ENCODE results near the gene CNIH3. TPM values are rescaled to one million over a fixed set of nuclear protein-coding genes. Genes with fewer than 3 reads are reported as not detected.

The CNIH3 gene
- total RNA-seq, 4 donors from 2014 or later: 0.68 to 1.1 TPM; not detected in 2

- no peaks in the 10 kb centered on the region for H3K36me3 ChIP-seq
- H3K4me3 ChIP-seq: no peak overlapping the region
- in situ Hi-C loops (cut with MboI; ENCODE audit: low pct_ligation_motif_present in 1 of 4, low pct_unique_long_range_greater_than_20kb in 1 of 4, low sequenced_read_pairs in 3 of 4) (loop anchor here (5.0 to 25.0 kb wide), 3 partner anchors 126 to 221 kb away; no protein-coding TSS in a partner anchor), intact Hi-C loops (cut with DNase I; ENCODE audit: low total_unique reads) (loop anchor here (5.0 kb wide), 1 partner anchor 281 kb away; no protein-coding TSS in a partner anchor)
- 49 to 67% methylated on average over 2 to 7 of the region's 7 CpGs for WGBS, 2 donors (ENCODE audit: low coverage in 1 of 2)
- TF ChIP-seq POLR2AphosphoS5 (IDR thresholded peaks at IDR 0.05) (no peak), EP300 (IDR thresholded peaks at IDR 0.05; ENCODE audit: low read depth) (no peak), CTCF (IDR thresholded peaks at IDR 0.05) (peak in 2 of 5 experiments; percentile 13 to 17), POLR2A (IDR thresholded peaks at IDR 0.05) (no peak)
- no peaks in the 10 kb centered on the region for H3K9me3 ChIP-seq
- H3K27me3 ChIP-seq: no peaks in the 10 kb centered on the region
- H3K27ac ChIP-seq: no peak overlapping the region
- DNase-seq: peak; percentile 28
- H3K4me1 ChIP-seq: no peaks in the 10 kb centered on the region
These were observed 24.9 kb downstream of the CNIH3 start for GRCh38 chr1:224641030-224641429.

GRCh38 chr1:224643653-224644052, 27.5 kb downstream of the CNIH3 start:
- DNase-seq: no peak
- Histone ChIP-seq H3K4me3 (no peak overlapping the region), H3K36me3 (no peaks in the 10 kb centered on the region), H3K27ac (no peak overlapping the region), H3K4me1 (no peaks in the 10 kb centered on the region), H3K9me3 (no peaks in the 10 kb centered on the region), H3K27me3 (no peaks in the 10 kb centered on the region)
- intact Hi-C loops (cut with DNase I; ENCODE audit: low total_unique reads) (loop anchor here (5.0 kb wide), 1 partner anchor 279 kb away; no protein-coding TSS in a partner anchor), in situ Hi-C loops (cut with MboI; ENCODE audit: low pct_ligation_motif_present in 1 of 4, low pct_unique_long_range_greater_than_20kb in 1 of 4, low sequenced_read_pairs in 3 of 4) (loop anchor here (5.0 to 25.0 kb wide), 3 partner anchors 129 to 219 kb away; no protein-coding TSS in a partner anchor)
- TF ChIP-seq POLR2A (IDR thresholded peaks at IDR 0.05) (no peak), POLR2AphosphoS5 (IDR thresholded peaks at IDR 0.05) (no peak), CTCF (IDR thresholded peaks at IDR 0.05) (no peak), EP300 (IDR thresholded peaks at IDR 0.05; ENCODE audit: low read depth) (no peak)
- 71% methylated on average over 5 of the region's 5 CpGs; no CpG with 5 or more reads in 1 of the 2 donors for WGBS, 2 donors (ENCODE audit: low coverage in 1 of 2)

- DNase-seq: peak; percentile 52
- Histone ChIP-seq H3K27ac (no peak overlapping the region), H3K4me3 (no peak overlapping the region), H3K9me3 (no peaks in the 10 kb centered on the region), H3K36me3 (no peaks in the 10 kb centered on the region), H3K27me3 (no peaks in the 10 kb centered on the region), H3K4me1 (no peaks in the 10 kb centered on the region)
- TF ChIP-seq POLR2AphosphoS5 (IDR thresholded peaks at IDR 0.05): no peak
- no peak for TF ChIP-seq EP300 (IDR thresholded peaks at IDR 0.05; ENCODE audit: low read depth)
- peak; percentile 80 to 90 (median 89) for TF ChIP-seq CTCF (IDR thresholded peaks at IDR 0.05)
- in situ Hi-C loops (cut with MboI; ENCODE audit: low pct_ligation_motif_present in 1 of 4, low pct_unique_long_range_greater_than_20kb in 1 of 4, low sequenced_read_pairs in 3 of 4): loop anchor here (5.0 to 25.0 kb wide), 3 partner anchors 130 to 218 kb away; no protein-coding TSS in a partner anchor
- WGBS, 2 donors (ENCODE audit: low coverage in 1 of 2): 25% methylated on average over 1 to 5 of the region's 5 CpGs
- intact Hi-C loops (cut with DNase I; ENCODE audit: low total_unique reads): loop anchor here (5.0 kb wide), 1 partner anchor 278 kb away; no protein-coding TSS in a partner anchor
These were observed 28.5 kb downstream of the CNIH3 start for GRCh38 chr1:224644553-224645154.

GRCh38 chr1:224647449-224647848, 31.3 kb downstream of the CNIH3 start:
- WGBS, 2 donors (ENCODE audit: low coverage in 1 of 2): 85% methylated on average over 2 of the region's 2 CpGs; no CpG with 5 or more reads in 1 of the 2 donors
- H3K4me1 ChIP-seq: no peaks in the 10 kb centered on the region
- H3K4me3 ChIP-seq: no peak overlapping the region
- no peak for DNase-seq
- no peaks in the 10 kb centered on the region for H3K9me3 ChIP-seq
- no peaks in the 10 kb centered on the region for H3K27me3 ChIP-seq
- no peak overlapping the region for H3K27ac ChIP-seq
- H3K36me3 ChIP-seq: no peaks in the 10 kb centered on the region
- in situ Hi-C loops (cut with MboI; ENCODE audit: low pct_ligation_motif_present in 1 of 4, low pct_unique_long_range_greater_than_20kb in 1 of 4, low sequenced_read_pairs in 3 of 4): loop anchor here in 3 of 4 donors (10.0 to 25.0 kb wide), 2 partner anchors 133 to 215 kb away; no protein-coding TSS in a partner anchor
- intact Hi-C loops (cut with DNase I; ENCODE audit: low total_unique reads): no loop called here
- no peak for TF ChIP-seq EP300 (IDR thresholded peaks at IDR 0.05; ENCODE audit: low read depth)
- no peak for TF ChIP-seq POLR2AphosphoS5 (IDR thresholded peaks at IDR 0.05)
- TF ChIP-seq CTCF (IDR thresholded peaks at IDR 0.05): no peak
- no peak for TF ChIP-seq POLR2A (IDR thresholded peaks at IDR 0.05)
